Right lobe of liver (tissue), 4 donors: ENCODE data around the gene VWA5B2.

Source experiments
- POLR2A ChIP-seq: fragments of 450-650 bp; IDR thresholded peaks from one replicate; pipeline ENCODE4 v1.6.1; 2017; ENCODE audit warnings: antibody characterized with exemption, mild to moderate bottlenecking
- TF ChIP-seq, protein P1 (sequence below), 4 donors: fragments of 200-600 bp in 3 of 4; fragments of 450-650 bp in 1 of 4; IDR thresholded peaks; one replicate each; pipeline versions ENCODE4 v1.5.1 to v1.8.0; 2016 to 2022; ENCODE audit warnings: antibody characterized with exemption in 4 of 4, mild to moderate bottlenecking in 2 of 4
- donor health status: DM: no; HTN: no; CAD: no.
- donor health status: DM: no; HTN: no; CAD: no.
- donor health status: DM: no; HTN: yes; CAD: no.

DNA sequence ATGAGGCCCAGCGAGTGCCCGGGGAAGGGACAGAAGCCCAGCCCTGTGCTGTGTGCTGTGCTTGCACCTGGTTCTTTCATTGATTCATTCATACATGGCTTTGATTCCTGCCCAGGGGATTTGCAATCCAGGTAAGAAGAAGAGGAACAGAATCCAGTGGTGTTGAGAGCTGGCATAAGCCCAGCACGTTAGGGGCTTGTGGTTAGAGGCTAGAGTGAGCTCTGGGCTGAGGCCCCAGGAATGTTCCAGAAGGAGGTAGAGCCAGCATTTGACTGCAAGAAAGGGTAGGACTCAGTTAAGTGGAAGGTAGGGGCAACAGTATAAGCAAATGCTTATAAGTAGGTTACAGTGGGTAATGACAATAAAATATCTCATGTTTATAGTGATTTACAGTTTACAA, 2.3 kb downstream of the VWA5B2 start:
- no peak for TF ChIP-seq POLR2A
- TF ChIP-seq, protein P1, sequence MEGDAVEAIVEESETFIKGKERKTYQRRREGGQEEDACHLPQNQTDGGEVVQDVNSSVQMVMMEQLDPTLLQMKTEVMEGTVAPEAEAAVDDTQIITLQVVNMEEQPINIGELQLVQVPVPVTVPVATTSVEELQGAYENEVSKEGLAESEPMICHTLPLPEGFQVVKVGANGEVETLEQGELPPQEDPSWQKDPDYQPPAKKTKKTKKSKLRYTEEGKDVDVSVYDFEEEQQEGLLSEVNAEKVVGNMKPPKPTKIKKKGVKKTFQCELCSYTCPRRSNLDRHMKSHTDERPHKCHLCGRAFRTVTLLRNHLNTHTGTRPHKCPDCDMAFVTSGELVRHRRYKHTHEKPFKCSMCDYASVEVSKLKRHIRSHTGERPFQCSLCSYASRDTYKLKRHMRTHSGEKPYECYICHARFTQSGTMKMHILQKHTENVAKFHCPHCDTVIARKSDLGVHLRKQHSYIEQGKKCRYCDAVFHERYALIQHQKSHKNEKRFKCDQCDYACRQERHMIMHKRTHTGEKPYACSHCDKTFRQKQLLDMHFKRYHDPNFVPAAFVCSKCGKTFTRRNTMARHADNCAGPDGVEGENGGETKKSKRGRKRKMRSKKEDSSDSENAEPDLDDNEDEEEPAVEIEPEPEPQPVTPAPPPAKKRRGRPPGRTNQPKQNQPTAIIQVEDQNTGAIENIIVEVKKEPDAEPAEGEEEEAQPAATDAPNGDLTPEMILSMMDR (IDR thresholded peaks at IDR 0.05): no peak
